Spleen (tissue), 7 donors: ENCODE measurements around the gene CLIC6.

Experiments used
- CTCF ChIP-seq, 11 experiments: fragments of 200-600 bp in 7 of 11; fragments of 450-650 bp in 4 of 11; sonication (generic) in 4 of 11; IDR thresholded peaks in 8 of 11; conservative IDR thresholded peaks in 3 of 11; 1 replicate in 7 of 11; 2 replicates in 4 of 11; pipeline versions ENCODE4 v1.4.0 to v1.8.0; 2016 to 2021; ENCODE audit warnings: antibody characterized with exemption in 11 of 11, inconsistent platforms in 4 of 11, mild to moderate bottlenecking in 1 of 11
- POLR2A ChIP-seq, 3 donors: fragments of 450-650 bp; IDR thresholded peaks; one replicate each; pipeline ENCODE4 v1.5.1; 2017; ENCODE audit warnings: antibody characterized with exemption in 3 of 3, mild to moderate bottlenecking in 1 of 3
- donor health status: DM: no; HTN: no; CAD: no; lungs with moderate emphysema.
- donor health status: DM: no; HTN: no; CAD: no.
- donor health status: DM: no; HTN: no; CAD: no.

- TF ChIP-seq CTCF (IDR thresholded peaks at IDR 0.05 in 8 of 11, conservative IDR thresholded peaks at IDR 0.05 in 3 of 11) (no peak), POLR2A (IDR thresholded peaks at IDR 0.05) (no peak)
Observed at GRCh38 chr21:34702341-34703170, 33.8 kb downstream of the CLIC6 start.
